ENCODE results near the gene GFPT2. TPM values are rescaled to one million over a fixed set of nuclear protein-coding genes. Genes with fewer than 3 reads are reported as not detected.
A peak's percentile ranks its signal among the peaks of the same experiment; 100 is the strongest.

The GFPT2 gene
- total and polyA plus RNA-seq, 8 donors = 0.83 to 10.6 (median 4.2) TPM

GRCh38 chr5:180382926-180383325 is 29.8 kb upstream of the GFPT2 start:
- FAIRE-seq (no peak), DNase-seq (peak in 1 of 6 donors; percentile 17), ATAC-seq (no peak)
- 84 to 93% methylated on average over 8 of the region's 8 CpGs for WGBS, 2 donors
- H3K4me3 ChIP-seq = no peak overlapping the region
- H3K4me1 ChIP-seq = no peaks in the 10 kb centered on the region
- no peaks in the 10 kb centered on the region for H3K27me3 ChIP-seq
- no peaks in the 10 kb centered on the region for H3K9me3 ChIP-seq
- intact Hi-C loops (cut with DNase I) = no loop called here
- H3K36me3 ChIP-seq = no peaks in the 10 kb centered on the region
- no peak for TF ChIP-seq CTCF (IDR thresholded peaks at IDR 0.05)
- H3K27ac ChIP-seq = no peak overlapping the region

GRCh38 chr5:180381851-180382480 is 28.8 kb upstream of the GFPT2 start:
- ATAC-seq (no peak), FAIRE-seq (no peak), DNase-seq (no peak)
- H3K9me3 ChIP-seq = no peaks in the 10 kb centered on the region
- H3K4me1 ChIP-seq = no peaks in the 10 kb centered on the region
- intact Hi-C loops (cut with DNase I) = no loop called here
- H3K4me3 ChIP-seq = no peak overlapping the region
- no peak for TF ChIP-seq CTCF (IDR thresholded peaks at IDR 0.05)
- whole genome bisulfite sequencing, 2 donors = 91 to 94% methylated on average over 13 of the region's 13 CpGs
- no peak overlapping the region for H3K27ac ChIP-seq
- no peaks in the 10 kb centered on the region for H3K36me3 ChIP-seq
- no peaks in the 10 kb centered on the region for H3K27me3 ChIP-seq

- Histone ChIP-seq H3K4me3 (no peak overlapping the region), H3K4me1 (no peaks in the 10 kb centered on the region), H3K27ac (no peak overlapping the region), H3K9me3 (no peaks in the 10 kb centered on the region), H3K27me3 (no peaks in the 10 kb centered on the region), H3K36me3 (no peaks in the 10 kb centered on the region)
- FAIRE-seq = no peak
- no peak for DNase-seq
- TF ChIP-seq CTCF (IDR thresholded peaks at IDR 0.05) = no peak
- no peak for ATAC-seq
- WGBS, 2 donors = 52 to 58% methylated on average over 4 of the region's 4 CpGs
- intact Hi-C loops (cut with DNase I) = no loop called here
Measured at GRCh38 chr5:180381428-180381827, 28.3 kb upstream of the GFPT2 start.

GRCh38 chr5:180380856-180381255 is 27.7 kb upstream of the GFPT2 start:
- intact Hi-C loops (cut with DNase I) = no loop called here
- peak in 1 of 4 donors; percentile 41 for ATAC-seq
- no peak for FAIRE-seq
- no peaks in the 10 kb centered on the region for H3K36me3 ChIP-seq
- no peaks in the 10 kb centered on the region for H3K9me3 ChIP-seq
- H3K27me3 ChIP-seq = no peaks in the 10 kb centered on the region
- DNase-seq = no peak
- 75 to 77% methylated on average over 15 of the region's 15 CpGs for WGBS, 2 donors
- TF ChIP-seq CTCF (IDR thresholded peaks at IDR 0.05) = no peak
- H3K27ac ChIP-seq = no peak overlapping the region
- H3K4me3 ChIP-seq = no peak overlapping the region
- no peaks in the 10 kb centered on the region for H3K4me1 ChIP-seq

GRCh38 chr5:180380441-180380840 is 27.3 kb upstream of the GFPT2 start:
- no peak overlapping the region for H3K4me3 ChIP-seq
- no peaks in the 10 kb centered on the region for H3K4me1 ChIP-seq
- no peaks in the 10 kb centered on the region for H3K36me3 ChIP-seq
- WGBS, 2 donors = 80 to 84% methylated on average over 10 of the region's 10 CpGs
- no peak for ATAC-seq
- no peak overlapping the region for H3K27ac ChIP-seq
- no peak for FAIRE-seq
- intact Hi-C loops (cut with DNase I) = no loop called here
- H3K9me3 ChIP-seq = no peaks in the 10 kb centered on the region
- no peak for TF ChIP-seq CTCF (IDR thresholded peaks at IDR 0.05)
- DNase-seq = no peak
- no peaks in the 10 kb centered on the region for H3K27me3 ChIP-seq

All from pancreas (tissue), 10 donors.